H1 (cell line): ENCODE measurements around the gene CASP5. TPM values are rescaled to one million over a fixed set of nuclear protein-coding genes. Genes with fewer than 3 reads are reported as not detected.

Experiments used
- CEBPB ChIP-seq: IDR thresholded peaks from 2 replicates; pipeline ENCODE4 v1.6.1; 2012; ENCODE audit warnings: low read depth, low read length
- KDM5A ChIP-seq: fragments of 200-600 bp; IDR thresholded peaks from 2 replicates; pipeline ENCODE4 v1.7.1; 2012; ENCODE audit warnings: mild to moderate bottlenecking, low read length, inconsistent platforms, mixed read lengths
- MAFK ChIP-seq: IDR thresholded peaks from 2 replicates; pipeline ENCODE4 v1.6.1; 2012; ENCODE audit warnings: low read depth, mild to moderate bottlenecking, improper control_type of control experiment, low read length
- SP4 ChIP-seq: IDR thresholded peaks from 2 replicates; pipeline ENCODE4 v1.6.1; 2012; ENCODE audit warnings: low read length, inconsistent platforms
- SRF ChIP-seq: IDR thresholded peaks from 2 replicates; pipeline ENCODE4 v1.6.1; 2011; ENCODE audit warnings: mild to moderate bottlenecking, low read depth, low read length, moderate library complexity
- polyA plus RNA-seq, 7 experiments: library from polyadenylated mRNA; depleted of rRNA in 3 of 7; stranded (reverse) in 5 of 7; unstranded in 2 of 7; fragments of >200 nt in 5 of 7; fragments of 200-250 nt in 2 of 7; gene quantifications; 1 replicate in 5 of 7; 2 replicates in 1 of 7; 4 replicates in 1 of 7; pipeline versions ENCODE4 v1.2.1 to v1.2.3, GENCODE V29; 2011 to 2013; ENCODE audit warnings: missing spikeins in 2 of 7, mixed read lengths in 2 of 7
- total RNA-seq: library from RNA; stranded (reverse); fragmentation: NEBNext Ultra II Directional; extraction: Animal tissue kit (Norgen Biotek cat#: 25700); gene quantifications from 2 replicates; pipeline ENCODE4 v1.2.1, GENCODE V29; 2021
- TF ChIP-seq, protein P1 (sequence below): fragments of 300-600 bp; sonication (generic); IDR thresholded peaks from 2 replicates; pipeline ENCODE4 v1.7.1; 2012; ENCODE audit warnings: low read length, moderate library complexity, mild to moderate bottlenecking, inconsistent platforms; ENCODE audit not compliant: insufficient replicate concordance
- TF ChIP-seq, protein P2 (sequence below): IDR thresholded peaks from 2 replicates; pipeline ENCODE4 v1.6.1; 2011; ENCODE audit warnings: low read depth, mild to moderate bottlenecking, low read length; ENCODE audit not compliant: insufficient read depth

Gene CASP5
- total and polyA plus RNA-seq, 2 of the 8 experiments (the other 6 are each of a cell fraction or from before 2014, with no cell fraction given), result not detected

DNA sequence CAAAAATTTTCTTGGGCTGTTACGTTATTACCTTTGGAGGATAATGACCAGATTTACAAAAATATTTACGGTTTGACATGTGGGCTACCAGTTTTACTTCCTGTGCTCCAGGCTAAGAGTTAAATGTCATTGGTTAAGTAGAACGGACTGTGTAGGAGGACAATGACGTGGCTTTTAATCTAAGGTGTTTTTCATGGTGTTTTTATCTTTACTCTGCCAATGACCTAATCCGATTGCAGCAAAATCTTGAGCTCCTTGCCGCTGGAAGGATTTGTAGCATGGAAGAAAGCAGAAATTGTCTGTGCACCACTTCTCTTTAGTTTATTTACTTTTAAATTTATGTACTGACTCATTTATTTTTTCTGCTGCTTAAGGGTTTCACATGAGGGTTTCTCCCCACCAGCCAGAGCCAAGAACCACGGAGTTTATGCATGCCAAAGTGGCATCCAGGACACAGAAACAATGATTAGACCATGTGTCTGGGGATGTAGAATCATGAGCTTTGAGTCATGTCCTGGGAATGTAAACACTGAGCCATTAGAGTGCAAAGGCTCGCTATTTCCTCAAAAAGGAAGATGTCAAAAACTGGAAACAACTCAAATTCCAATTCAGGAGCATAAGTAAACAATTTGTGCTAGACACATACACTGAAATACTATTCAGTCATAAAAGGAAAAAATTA lies 24.1 kb upstream of the CASP5 start (continued):
- TF ChIP-seq, protein P1, sequence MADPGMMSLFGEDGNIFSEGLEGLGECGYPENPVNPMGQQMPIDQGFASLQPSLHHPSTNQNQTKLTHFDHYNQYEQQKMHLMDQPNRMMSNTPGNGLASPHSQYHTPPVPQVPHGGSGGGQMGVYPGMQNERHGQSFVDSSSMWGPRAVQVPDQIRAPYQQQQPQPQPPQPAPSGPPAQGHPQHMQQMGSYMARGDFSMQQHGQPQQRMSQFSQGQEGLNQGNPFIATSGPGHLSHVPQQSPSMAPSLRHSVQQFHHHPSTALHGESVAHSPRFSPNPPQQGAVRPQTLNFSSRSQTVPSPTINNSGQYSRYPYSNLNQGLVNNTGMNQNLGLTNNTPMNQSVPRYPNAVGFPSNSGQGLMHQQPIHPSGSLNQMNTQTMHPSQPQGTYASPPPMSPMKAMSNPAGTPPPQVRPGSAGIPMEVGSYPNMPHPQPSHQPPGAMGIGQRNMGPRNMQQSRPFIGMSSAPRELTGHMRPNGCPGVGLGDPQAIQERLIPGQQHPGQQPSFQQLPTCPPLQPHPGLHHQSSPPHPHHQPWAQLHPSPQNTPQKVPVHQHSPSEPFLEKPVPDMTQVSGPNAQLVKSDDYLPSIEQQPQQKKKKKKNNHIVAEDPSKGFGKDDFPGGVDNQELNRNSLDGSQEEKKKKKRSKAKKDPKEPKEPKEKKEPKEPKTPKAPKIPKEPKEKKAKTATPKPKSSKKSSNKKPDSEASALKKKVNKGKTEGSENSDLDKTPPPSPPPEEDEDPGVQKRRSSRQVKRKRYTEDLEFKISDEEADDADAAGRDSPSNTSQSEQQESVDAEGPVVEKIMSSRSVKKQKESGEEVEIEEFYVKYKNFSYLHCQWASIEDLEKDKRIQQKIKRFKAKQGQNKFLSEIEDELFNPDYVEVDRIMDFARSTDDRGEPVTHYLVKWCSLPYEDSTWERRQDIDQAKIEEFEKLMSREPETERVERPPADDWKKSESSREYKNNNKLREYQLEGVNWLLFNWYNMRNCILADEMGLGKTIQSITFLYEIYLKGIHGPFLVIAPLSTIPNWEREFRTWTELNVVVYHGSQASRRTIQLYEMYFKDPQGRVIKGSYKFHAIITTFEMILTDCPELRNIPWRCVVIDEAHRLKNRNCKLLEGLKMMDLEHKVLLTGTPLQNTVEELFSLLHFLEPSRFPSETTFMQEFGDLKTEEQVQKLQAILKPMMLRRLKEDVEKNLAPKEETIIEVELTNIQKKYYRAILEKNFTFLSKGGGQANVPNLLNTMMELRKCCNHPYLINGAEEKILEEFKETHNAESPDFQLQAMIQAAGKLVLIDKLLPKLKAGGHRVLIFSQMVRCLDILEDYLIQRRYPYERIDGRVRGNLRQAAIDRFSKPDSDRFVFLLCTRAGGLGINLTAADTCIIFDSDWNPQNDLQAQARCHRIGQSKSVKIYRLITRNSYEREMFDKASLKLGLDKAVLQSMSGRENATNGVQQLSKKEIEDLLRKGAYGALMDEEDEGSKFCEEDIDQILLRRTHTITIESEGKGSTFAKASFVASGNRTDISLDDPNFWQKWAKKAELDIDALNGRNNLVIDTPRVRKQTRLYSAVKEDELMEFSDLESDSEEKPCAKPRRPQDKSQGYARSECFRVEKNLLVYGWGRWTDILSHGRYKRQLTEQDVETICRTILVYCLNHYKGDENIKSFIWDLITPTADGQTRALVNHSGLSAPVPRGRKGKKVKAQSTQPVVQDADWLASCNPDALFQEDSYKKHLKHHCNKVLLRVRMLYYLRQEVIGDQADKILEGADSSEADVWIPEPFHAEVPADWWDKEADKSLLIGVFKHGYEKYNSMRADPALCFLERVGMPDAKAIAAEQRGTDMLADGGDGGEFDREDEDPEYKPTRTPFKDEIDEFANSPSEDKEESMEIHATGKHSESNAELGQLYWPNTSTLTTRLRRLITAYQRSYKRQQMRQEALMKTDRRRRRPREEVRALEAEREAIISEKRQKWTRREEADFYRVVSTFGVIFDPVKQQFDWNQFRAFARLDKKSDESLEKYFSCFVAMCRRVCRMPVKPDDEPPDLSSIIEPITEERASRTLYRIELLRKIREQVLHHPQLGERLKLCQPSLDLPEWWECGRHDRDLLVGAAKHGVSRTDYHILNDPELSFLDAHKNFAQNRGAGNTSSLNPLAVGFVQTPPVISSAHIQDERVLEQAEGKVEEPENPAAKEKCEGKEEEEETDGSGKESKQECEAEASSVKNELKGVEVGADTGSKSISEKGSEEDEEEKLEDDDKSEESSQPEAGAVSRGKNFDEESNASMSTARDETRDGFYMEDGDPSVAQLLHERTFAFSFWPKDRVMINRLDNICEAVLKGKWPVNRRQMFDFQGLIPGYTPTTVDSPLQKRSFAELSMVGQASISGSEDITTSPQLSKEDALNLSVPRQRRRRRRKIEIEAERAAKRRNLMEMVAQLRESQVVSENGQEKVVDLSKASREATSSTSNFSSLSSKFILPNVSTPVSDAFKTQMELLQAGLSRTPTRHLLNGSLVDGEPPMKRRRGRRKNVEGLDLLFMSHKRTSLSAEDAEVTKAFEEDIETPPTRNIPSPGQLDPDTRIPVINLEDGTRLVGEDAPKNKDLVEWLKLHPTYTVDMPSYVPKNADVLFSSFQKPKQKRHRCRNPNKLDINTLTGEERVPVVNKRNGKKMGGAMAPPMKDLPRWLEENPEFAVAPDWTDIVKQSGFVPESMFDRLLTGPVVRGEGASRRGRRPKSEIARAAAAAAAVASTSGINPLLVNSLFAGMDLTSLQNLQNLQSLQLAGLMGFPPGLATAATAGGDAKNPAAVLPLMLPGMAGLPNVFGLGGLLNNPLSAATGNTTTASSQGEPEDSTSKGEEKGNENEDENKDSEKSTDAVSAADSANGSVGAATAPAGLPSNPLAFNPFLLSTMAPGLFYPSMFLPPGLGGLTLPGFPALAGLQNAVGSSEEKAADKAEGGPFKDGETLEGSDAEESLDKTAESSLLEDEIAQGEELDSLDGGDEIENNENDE, result no peak
- TF ChIP-seq KDM5A, result no peak
- no peak for TF ChIP-seq MAFK
- no peak for TF ChIP-seq SP4
- no peak for TF ChIP-seq CEBPB
- TF ChIP-seq SRF, result no peak
- TF ChIP-seq, protein P2, sequence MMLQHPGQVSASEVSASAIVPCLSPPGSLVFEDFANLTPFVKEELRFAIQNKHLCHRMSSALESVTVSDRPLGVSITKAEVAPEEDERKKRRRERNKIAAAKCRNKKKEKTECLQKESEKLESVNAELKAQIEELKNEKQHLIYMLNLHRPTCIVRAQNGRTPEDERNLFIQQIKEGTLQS, result no peak
